ENCODE results near the gene RBM48.
"Not testable (repeated sequence)": the region's sequence is repeated elsewhere in the genome, so short reads cannot be mapped to it uniquely, and the experiment has no call there.

Gene RBM48

GRCh38 chr7:92523110-92523509 lies 5.5 kb upstream of the RBM48 start:
- TF ChIP-seq CTCF (IDR thresholded peaks at IDR 0.05): no peak
- no peak for TF ChIP-seq ZFX (IDR thresholded peaks at IDR 0.05; ENCODE audit: borderline replicate concordance)
- no peak overlapping the region for H3K27ac ChIP-seq

DNA sequence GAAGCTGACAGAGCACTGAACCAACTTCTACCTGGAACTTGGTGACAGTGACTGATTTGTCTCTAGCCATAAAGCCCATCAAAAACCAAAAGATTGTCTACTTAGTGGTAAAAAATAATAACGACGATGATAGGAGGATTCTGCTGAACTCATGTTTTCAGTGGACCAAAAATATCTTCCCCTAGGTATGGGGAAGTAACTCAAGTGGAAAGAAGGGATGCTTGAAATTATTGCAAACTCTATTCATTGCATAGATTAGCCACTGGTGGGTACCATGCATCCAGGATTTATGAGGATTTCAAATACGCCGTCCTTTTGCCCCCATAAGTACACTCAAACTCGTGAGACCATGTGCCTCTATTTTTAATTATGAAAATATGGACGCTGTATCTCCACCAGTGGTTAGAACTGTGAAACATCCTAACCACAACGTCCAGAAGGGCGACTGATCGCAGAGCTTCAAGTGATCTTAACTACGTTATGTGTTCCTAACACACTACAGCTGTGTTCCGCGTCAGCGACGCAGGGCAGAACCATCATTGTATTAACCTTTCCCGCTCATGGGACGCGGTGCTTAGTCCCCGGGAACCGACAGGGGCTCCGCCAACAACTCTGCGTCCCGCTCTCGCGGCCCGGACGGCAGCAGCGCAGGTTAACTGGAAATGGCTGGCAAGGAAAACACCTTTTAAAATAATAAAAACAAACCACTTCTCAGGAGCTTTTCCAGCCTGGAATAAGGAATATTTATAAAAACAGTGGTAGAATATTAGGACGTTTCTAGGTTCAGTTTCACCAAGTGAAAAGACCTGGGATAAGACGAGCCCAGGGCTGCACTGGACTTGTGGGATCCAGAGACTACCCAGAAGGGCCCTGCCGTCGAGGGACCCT lies 1.1 kb upstream of the RBM48 start:
- H3K27ac ChIP-seq: peak overlapping the region; percentile 79
- TF ChIP-seq ZFX (IDR thresholded peaks at IDR 0.05; ENCODE audit: borderline replicate concordance) (no peak), CTCF (IDR thresholded peaks at IDR 0.05) (no peak)

DNA sequence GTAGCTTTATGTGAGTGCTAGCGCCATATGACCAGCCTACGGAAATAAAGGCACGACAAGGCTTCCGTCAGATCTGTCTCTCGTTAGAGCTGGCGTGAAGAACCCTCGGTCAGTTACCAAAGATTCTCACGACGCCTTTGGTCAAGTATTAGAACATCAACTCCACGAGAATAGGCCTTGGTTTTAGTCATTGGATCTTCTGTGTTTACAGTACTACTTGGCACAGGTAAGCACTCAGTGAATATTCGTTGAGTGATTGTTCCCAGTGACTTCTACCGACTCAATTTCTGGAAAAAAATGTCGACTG lies 316 bp downstream of the RBM48 start:
- H3K27ac ChIP-seq: peak overlapping the region; percentile 79
- TF ChIP-seq ZFX (IDR thresholded peaks at IDR 0.05; ENCODE audit: borderline replicate concordance) (no peak), CTCF (IDR thresholded peaks at IDR 0.05) (no peak)

GRCh38 chr7:92534572-92534971 lies 6.0 kb downstream of the RBM48 start:
- TF ChIP-seq ZFX (IDR thresholded peaks at IDR 0.05; ENCODE audit: borderline replicate concordance) (no peak), CTCF (IDR thresholded peaks at IDR 0.05) (no peak)
- H3K27ac ChIP-seq: no peak overlapping the region

GRCh38 chr7:92543542-92543941 lies 14.9 kb downstream of the RBM48 start:
- not testable (repeated sequence) for H3K27ac ChIP-seq

GRCh38 chr7:92545116-92545515 lies 16.5 kb downstream of the RBM48 start:
- H3K27ac ChIP-seq: not testable (repeated sequence)

DNA sequence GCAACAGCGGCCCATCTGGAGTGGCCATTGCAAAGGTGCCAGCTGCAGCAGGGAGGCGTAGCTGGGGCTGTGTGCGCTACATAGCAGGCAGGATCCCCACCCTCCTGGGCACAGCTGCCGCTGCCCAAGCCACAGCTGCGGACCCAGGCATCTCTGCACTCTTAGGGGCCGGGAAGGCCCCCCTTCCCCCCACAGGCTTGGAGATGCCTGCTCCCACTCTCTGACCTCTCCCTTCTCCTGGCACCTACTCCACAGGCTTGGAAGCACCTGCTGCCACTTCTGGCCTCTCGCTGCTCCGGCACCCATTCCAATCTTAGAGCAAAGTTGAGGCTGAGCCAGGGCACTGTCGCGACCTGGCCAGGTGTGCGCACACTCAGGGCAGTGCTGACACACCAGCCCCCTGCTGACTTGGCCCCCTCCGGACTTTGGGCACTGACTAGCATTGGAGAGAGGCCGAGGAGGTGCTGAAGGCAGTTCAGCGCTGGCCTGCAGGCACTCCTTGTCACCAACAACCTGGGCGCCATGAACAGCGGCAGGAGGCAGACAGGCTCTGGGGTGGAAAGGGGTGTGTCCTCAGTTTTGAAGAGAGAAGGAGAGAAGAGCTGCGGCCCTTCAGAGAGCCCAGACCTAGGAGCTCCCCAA lies 18.4 kb downstream of the RBM48 start:
- TF ChIP-seq CTCF (IDR thresholded peaks at IDR 0.05) (no peak), ZFX (IDR thresholded peaks at IDR 0.05; ENCODE audit: borderline replicate concordance) (no peak)
- no peak overlapping the region for H3K27ac ChIP-seq

DNA sequence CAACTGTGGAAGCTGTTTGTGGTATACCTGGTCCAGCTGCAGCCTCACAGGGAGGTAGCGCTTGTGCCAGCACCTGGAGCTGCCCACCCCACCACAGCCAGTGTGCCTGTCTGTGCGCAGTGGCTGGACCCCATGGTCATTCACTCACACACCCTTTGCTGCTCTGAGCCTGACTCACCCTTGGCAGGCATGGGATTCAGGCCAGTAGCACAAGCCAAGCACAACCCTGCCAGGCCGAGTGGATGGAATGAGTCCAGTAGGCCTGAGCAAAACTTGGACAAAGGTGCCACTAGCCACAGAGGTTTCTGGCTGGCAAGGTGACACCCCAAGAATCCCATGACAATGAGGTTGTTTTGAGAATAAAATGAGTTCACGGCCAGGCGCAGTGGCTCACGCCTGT lies 19.0 kb downstream of the RBM48 start:
- H3K27ac ChIP-seq: no peak overlapping the region
- TF ChIP-seq CTCF (IDR thresholded peaks at IDR 0.05) (no peak), ZFX (IDR thresholded peaks at IDR 0.05; ENCODE audit: borderline replicate concordance) (no peak)

All from 22Rv1 (cell line).